ENCODE results near the gene TRAPPC2L.
"Not testable (repeated sequence)": the region's sequence is repeated elsewhere in the genome, so short reads cannot be mapped to it uniquely, and the experiment has no call there.

The TRAPPC2L gene

DNA sequence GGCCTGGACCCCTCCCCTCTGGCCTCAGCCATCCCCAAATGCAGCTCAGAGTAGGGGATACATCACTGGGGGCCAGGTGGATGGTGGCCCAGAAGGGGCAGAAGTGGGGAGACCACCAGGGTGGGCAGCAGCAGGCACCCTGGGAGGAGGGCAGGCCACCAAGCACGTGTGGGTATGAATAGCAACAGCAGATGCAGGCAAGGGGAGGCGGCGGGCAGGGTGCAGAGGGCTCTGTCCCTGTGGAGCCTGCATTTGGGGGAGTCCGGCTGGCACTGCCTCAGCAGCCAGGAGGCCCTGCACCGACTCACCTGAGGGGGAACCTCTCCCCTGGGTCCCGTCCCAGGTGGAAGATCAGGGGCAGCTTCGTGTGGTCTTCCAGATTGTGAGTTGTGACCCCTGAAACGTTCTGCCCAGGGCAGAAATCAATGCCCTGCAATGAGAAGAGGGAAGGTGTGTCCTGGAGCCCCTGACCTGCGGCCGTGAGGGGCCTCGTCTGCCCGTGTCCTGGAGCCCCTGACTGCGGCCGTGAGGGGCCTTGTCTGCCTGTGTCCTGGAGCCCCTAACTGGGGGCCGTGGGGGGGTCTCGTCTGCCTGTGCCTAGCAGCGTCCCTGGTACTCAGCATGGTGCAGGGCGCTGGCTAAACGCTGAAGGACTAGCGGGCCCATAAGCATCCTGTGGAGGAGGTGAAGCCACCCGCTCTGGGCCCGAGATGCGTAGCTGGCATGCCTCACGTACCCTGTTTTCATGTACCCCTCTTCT lies 34.5 kb upstream of the TRAPPC2L start:
- H3K36me3 ChIP-seq (ENCODE audit: insufficient read depth, low read depth, low read length), result no peaks in the 10 kb centered on the region
- H3K27me3 ChIP-seq (ENCODE audit: insufficient read depth, low read length), result no peaks in the 10 kb centered on the region
- no peaks in the 10 kb centered on the region for H3K9me3 ChIP-seq (ENCODE audit: insufficient read depth, low read depth, low read length)
- H3K4me3 ChIP-seq (ENCODE audit: low read length), result no peak overlapping the region
- H3K4me1 ChIP-seq (ENCODE audit: insufficient read depth, low read length), result no peaks in the 10 kb centered on the region
- no peak overlapping the region for H3K9ac ChIP-seq (ENCODE audit: low read depth, low read length)
- no peak overlapping the region for H3K27ac ChIP-seq (ENCODE audit: low read length)

GRCh38 chr16:88823646-88824045 lies 33.3 kb upstream of the TRAPPC2L start:
- not testable (repeated sequence) for H3K4me3 ChIP-seq (ENCODE audit: low read length); H3K9ac ChIP-seq (ENCODE audit: low read depth, low read length); H3K9me3 ChIP-seq (ENCODE audit: insufficient read depth, low read depth, low read length); H3K27me3 ChIP-seq (ENCODE audit: insufficient read depth, low read length); H3K27ac ChIP-seq (ENCODE audit: low read length); H3K36me3 ChIP-seq (ENCODE audit: insufficient read depth, low read depth, low read length); H3K4me1 ChIP-seq (ENCODE audit: insufficient read depth, low read length)

- H3K9me3 ChIP-seq (ENCODE audit: insufficient read depth, low read depth, low read length), result no peaks in the 10 kb centered on the region
- H3K27ac ChIP-seq (ENCODE audit: low read length), result no peak overlapping the region
- no peak overlapping the region for H3K9ac ChIP-seq (ENCODE audit: low read depth, low read length)
- no peaks in the 10 kb centered on the region for H3K36me3 ChIP-seq (ENCODE audit: insufficient read depth, low read depth, low read length)
- H3K4me3 ChIP-seq (ENCODE audit: low read length), result no peak overlapping the region
- H3K27me3 ChIP-seq (ENCODE audit: insufficient read depth, low read length), result no peaks in the 10 kb centered on the region
- no peaks in the 10 kb centered on the region for H3K4me1 ChIP-seq (ENCODE audit: insufficient read depth, low read length)
Measured at GRCh38 chr16:88824256-88825077, 32.5 kb upstream of the TRAPPC2L start.

DNA sequence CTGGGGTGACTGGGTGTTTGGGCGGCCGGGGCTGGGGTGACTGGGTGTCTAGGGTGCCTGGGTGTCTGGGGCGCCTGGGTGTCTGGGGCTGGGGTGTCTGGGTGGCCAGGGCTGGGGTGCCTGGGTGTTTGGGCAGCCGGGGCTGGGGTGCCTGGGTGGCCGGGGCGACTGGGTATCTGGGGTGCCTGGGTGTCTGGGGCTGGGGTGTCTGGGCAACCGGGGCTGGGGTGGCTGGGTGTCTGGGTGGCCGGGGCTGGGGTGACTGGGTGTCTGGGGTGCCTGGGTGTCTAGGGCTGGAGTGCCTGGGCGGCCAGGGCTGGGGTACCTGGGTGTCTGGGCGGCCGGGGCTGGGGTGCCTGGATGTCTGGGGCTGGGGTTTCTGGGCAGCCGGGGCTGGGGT lies 31.8 kb upstream of the TRAPPC2L start:
- H3K4me1 ChIP-seq (ENCODE audit: insufficient read depth, low read length), result no peaks in the 10 kb centered on the region
- no peaks in the 10 kb centered on the region for H3K36me3 ChIP-seq (ENCODE audit: insufficient read depth, low read depth, low read length)
- H3K9ac ChIP-seq (ENCODE audit: low read depth, low read length), result no peak overlapping the region
- no peak overlapping the region for H3K27ac ChIP-seq (ENCODE audit: low read length)
- H3K9me3 ChIP-seq (ENCODE audit: insufficient read depth, low read depth, low read length), result no peaks in the 10 kb centered on the region
- H3K27me3 ChIP-seq (ENCODE audit: insufficient read depth, low read length), result no peaks in the 10 kb centered on the region
- no peak overlapping the region for H3K4me3 ChIP-seq (ENCODE audit: low read length)

DNA sequence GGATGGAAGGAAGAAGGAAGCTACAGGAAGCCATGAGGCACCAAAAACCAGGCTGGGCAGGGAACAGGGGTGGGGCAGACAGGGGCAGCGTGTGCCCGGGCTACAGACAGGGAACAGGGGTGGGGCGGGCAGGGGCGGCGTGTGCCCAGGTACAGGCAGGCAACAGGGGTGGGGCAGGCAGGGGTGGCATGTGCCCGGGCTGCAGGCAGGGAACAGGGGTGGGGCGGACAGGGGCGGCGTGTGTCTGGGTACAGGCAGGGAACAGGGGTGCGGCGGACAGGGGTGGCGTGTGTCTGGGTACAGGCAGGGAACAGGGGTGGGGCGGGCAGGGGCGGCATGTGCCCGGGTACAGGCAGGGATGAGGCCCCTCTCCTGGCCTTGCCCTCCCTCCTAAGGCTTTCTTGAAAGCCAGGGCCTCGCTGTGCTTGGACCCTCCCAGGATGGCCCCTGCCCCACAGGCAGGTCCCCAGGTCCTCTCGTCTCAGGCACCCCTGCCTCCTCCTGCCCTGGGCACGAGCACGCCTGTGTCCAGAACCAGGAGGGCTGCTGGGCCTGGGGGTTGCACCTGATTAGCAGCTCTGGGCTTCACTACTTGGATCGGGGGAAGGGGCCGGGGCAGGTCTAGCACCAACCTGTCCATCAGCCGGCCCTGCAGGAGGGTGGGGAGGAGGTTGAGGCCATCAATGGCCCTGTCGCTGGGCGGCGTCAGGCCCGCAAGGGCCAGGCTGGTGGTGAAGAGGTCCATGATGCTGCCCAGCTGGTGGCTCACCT lies 30.7 kb upstream of the TRAPPC2L start:
- no peaks in the 10 kb centered on the region for H3K36me3 ChIP-seq (ENCODE audit: insufficient read depth, low read depth, low read length)
- H3K9me3 ChIP-seq (ENCODE audit: insufficient read depth, low read depth, low read length), result no peaks in the 10 kb centered on the region
- H3K4me1 ChIP-seq (ENCODE audit: insufficient read depth, low read length), result no peaks in the 10 kb centered on the region
- H3K4me3 ChIP-seq (ENCODE audit: low read length), result no peak overlapping the region
- H3K9ac ChIP-seq (ENCODE audit: low read depth, low read length), result no peak overlapping the region
- no peak overlapping the region for H3K27ac ChIP-seq (ENCODE audit: low read length)
- no peaks in the 10 kb centered on the region for H3K27me3 ChIP-seq (ENCODE audit: insufficient read depth, low read length)

- no peaks in the 10 kb centered on the region for H3K27me3 ChIP-seq (ENCODE audit: insufficient read depth, low read length)
- no peak overlapping the region for H3K9ac ChIP-seq (ENCODE audit: low read depth, low read length)
- no peaks in the 10 kb centered on the region for H3K36me3 ChIP-seq (ENCODE audit: insufficient read depth, low read depth, low read length)
- H3K4me3 ChIP-seq (ENCODE audit: low read length), result no peak overlapping the region
- H3K9me3 ChIP-seq (ENCODE audit: insufficient read depth, low read depth, low read length), result no peaks in the 10 kb centered on the region
- H3K27ac ChIP-seq (ENCODE audit: low read length), result no peak overlapping the region
- no peaks in the 10 kb centered on the region for H3K4me1 ChIP-seq (ENCODE audit: insufficient read depth, low read length)
Measured at GRCh38 chr16:88827727-88828126, 29.2 kb upstream of the TRAPPC2L start.

GRCh38 chr16:88828711-88829110 lies 28.2 kb upstream of the TRAPPC2L start:
- no peaks in the 10 kb centered on the region for H3K9me3 ChIP-seq (ENCODE audit: insufficient read depth, low read depth, low read length)
- H3K36me3 ChIP-seq (ENCODE audit: insufficient read depth, low read depth, low read length), result no peaks in the 10 kb centered on the region
- H3K9ac ChIP-seq (ENCODE audit: low read depth, low read length), result no peak overlapping the region
- no peaks in the 10 kb centered on the region for H3K27me3 ChIP-seq (ENCODE audit: insufficient read depth, low read length)
- no peak overlapping the region for H3K27ac ChIP-seq (ENCODE audit: low read length)
- H3K4me3 ChIP-seq (ENCODE audit: low read length), result no peak overlapping the region
- H3K4me1 ChIP-seq (ENCODE audit: insufficient read depth, low read length), result no peaks in the 10 kb centered on the region

DNA sequence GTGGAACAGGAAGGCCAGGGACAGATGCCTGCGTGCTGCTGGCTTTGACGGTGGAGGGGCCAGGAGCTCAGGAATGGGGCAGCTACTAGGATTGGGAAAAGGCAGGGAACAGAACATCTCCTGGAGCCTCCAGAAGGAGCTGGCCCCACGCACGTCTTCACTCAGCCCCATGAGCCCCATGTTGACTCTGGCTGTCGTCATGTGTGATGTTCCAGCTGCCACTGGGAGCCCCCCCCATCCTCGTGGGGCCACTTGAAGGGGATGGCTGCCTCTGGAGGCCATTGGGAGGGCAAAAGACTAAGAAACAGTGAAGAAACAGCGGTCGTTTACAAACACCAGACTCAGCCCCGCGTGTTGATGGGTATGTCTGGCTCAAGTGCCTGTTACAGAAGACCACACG lies 26.7 kb upstream of the TRAPPC2L start:
- Histone ChIP-seq H3K9me3 (ENCODE audit: insufficient read depth, low read depth, low read length) (no peaks in the 10 kb centered on the region), H3K4me1 (ENCODE audit: insufficient read depth, low read length) (no peaks in the 10 kb centered on the region), H3K27me3 (ENCODE audit: insufficient read depth, low read length) (no peaks in the 10 kb centered on the region)

DNA sequence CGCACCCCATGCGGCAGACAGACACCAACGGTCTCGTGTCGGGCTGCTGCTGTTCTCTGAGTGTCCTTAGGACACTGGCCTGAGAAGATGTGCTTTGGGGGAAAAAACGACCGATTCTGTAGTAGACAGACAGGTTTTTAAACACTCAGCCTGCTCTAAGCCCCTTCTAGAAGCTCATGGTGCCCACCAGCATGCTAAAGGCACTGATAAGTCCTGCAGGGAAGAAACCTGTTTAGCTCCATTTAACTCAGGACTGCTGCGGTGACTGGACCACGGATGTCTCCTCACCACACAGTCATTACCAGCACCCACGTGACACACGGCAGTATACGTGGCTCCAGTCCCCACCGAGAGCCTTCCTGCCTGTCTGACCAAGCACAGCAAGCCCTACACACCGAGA lies 26.1 kb upstream of the TRAPPC2L start:
- no peak overlapping the region for H3K27ac ChIP-seq (ENCODE audit: low read length)
- no peaks in the 10 kb centered on the region for H3K9me3 ChIP-seq (ENCODE audit: insufficient read depth, low read depth, low read length)
- no peaks in the 10 kb centered on the region for H3K36me3 ChIP-seq (ENCODE audit: insufficient read depth, low read depth, low read length)
- no peaks in the 10 kb centered on the region for H3K4me1 ChIP-seq (ENCODE audit: insufficient read depth, low read length)
- H3K27me3 ChIP-seq (ENCODE audit: insufficient read depth, low read length), result no peaks in the 10 kb centered on the region
- H3K4me3 ChIP-seq (ENCODE audit: low read length), result no peak overlapping the region
- H3K9ac ChIP-seq (ENCODE audit: low read depth, low read length), result no peak overlapping the region

More for the DNA sequence above, 26.7 kb upstream of the TRAPPC2L start:
- Histone ChIP-seq H3K36me3 (ENCODE audit: insufficient read depth, low read depth, low read length) (no peaks in the 10 kb centered on the region), H3K27ac (ENCODE audit: low read length) (no peak overlapping the region), H3K9ac (ENCODE audit: low read depth, low read length) (no peak overlapping the region), H3K4me3 (ENCODE audit: low read length) (no peak overlapping the region)

GRCh38 chr16:88831838-88832237 lies 25.1 kb upstream of the TRAPPC2L start:
- Histone ChIP-seq H3K4me1 (ENCODE audit: insufficient read depth, low read length) (no peaks in the 10 kb centered on the region), H3K27me3 (ENCODE audit: insufficient read depth, low read length) (no peaks in the 10 kb centered on the region), H3K4me3 (ENCODE audit: low read length) (no peak overlapping the region), H3K9me3 (ENCODE audit: insufficient read depth, low read depth, low read length) (no peaks in the 10 kb centered on the region), H3K36me3 (ENCODE audit: insufficient read depth, low read depth, low read length) (no peaks in the 10 kb centered on the region), H3K9ac (ENCODE audit: low read depth, low read length) (no peak overlapping the region), H3K27ac (ENCODE audit: low read length) (no peak overlapping the region)

DNA sequence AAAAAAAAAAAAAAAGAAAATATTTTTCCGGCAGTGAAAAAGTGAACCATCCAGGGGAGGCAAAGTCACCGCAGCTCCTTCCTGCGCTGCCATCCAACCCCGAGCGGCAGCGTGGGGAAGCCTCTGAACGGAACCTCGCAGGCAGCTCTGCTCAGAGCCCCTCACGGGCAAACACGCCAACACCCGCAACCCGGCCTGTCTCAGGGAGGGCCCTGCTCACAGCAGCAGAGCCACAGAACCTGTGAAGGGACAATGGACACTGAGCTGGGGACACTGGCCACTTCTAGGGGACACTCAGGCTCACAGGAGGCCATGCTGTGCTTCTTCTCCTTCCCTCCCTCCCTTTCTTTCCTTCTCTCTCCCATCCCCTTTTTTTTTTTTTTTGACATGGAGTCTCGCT lies 23.8 kb upstream of the TRAPPC2L start:
- Histone ChIP-seq H3K27me3 (ENCODE audit: insufficient read depth, low read length) (no peaks in the 10 kb centered on the region), H3K4me1 (ENCODE audit: insufficient read depth, low read length) (no peaks in the 10 kb centered on the region), H3K36me3 (ENCODE audit: insufficient read depth, low read depth, low read length) (no peaks in the 10 kb centered on the region), H3K4me3 (ENCODE audit: low read length) (no peak overlapping the region), H3K9me3 (ENCODE audit: insufficient read depth, low read depth, low read length) (no peaks in the 10 kb centered on the region), H3K9ac (ENCODE audit: low read depth, low read length) (no peak overlapping the region), H3K27ac (ENCODE audit: low read length) (no peak overlapping the region)

Data from iPS-20b (cell line).